NCI-H2196 (cell line): ENCODE measurements around the gene HSPA1L.
"Not testable (repeated sequence)": the region's sequence is repeated elsewhere in the genome, so short reads cannot be mapped to it uniquely, and the experiment has no call there.

Experiments
- DNase-seq: peaks from one replicate; lab custom pipeline; 2025; ENCODE audit not compliant: unreplicated experiment; lab: John Stamatoyannopoulos, UW

Gene HSPA1L

DNA sequence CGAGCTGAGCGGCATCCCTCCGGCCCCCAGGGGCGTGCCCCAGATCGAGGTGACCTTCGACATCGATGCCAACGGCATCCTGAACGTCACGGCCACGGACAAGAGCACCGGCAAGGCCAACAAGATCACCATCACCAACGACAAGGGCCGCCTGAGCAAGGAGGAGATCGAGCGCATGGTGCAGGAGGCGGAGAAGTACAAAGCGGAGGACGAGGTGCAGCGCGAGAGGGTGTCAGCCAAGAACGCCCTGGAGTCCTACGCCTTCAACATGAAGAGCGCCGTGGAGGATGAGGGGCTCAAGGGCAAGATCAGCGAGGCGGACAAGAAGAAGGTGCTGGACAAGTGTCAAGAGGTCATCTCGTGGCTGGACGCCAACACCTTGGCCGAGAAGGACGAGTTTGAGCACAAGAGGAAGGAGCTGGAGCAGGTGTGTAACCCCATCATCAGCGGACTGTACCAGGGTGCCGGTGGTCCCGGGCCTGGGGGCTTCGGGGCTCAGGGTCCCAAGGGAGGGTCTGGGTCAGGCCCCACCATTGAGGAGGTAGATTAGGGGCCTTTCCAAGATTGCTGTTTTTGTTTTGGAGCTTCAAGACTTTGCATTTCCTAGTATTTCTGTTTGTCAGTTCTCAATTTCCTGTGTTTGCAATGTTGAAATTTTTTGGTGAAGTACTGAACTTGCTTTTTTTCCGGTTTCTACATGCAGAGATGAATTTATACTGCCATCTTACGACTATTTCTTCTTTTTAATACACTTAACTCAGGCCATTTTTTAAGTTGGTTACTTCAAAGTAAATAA, 2.2 kb upstream of the HSPA1L start:
- not testable (repeated sequence) for DNase-seq

- DNase-seq, result peak; percentile 93
These were observed 432 bp downstream of the HSPA1L start for GRCh38 chr6:31814677-31815024.

GRCh38 chr6:31813465-31813849, 1.6 kb downstream of the HSPA1L start:
- DNase-seq, result no peak

GRCh38 chr6:31811645-31812044, 3.4 kb downstream of the HSPA1L start:
- DNase-seq, result no peak

DNA sequence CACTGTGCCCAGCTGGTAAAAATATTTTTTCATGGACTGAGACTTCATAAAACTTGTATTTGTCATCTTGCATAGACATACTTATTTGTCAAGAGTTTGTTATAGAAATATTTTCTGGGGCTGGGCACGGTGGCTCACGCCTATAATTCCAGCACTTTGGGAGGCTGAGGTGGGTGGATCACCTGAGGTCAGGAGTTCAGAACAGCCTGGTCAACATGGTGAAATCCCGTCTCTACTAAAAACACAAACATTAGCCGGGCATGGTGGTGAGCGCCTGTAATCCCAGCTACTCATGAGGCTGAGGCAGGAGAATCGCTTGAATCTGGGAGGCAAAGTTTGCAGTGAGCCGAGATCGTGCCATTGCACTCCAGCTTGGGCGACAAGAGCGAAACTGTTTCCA, 6.5 kb downstream of the HSPA1L start:
- DNase-seq, result not testable (repeated sequence)

- DNase-seq, result peak; percentile 95
These were observed 8.4 kb downstream of the HSPA1L start, which contains the start of gene LSM2 for GRCh38 chr6:31806470-31807272. Gene LSM2, minus strand, starts transcription at chr6:31806966. Its CDS starts 209 bp downstream, at chr6:31806757.

- no peak for DNase-seq
These were observed 9.1 kb downstream of the HSPA1L start for GRCh38 chr6:31805939-31806469.

- not testable (repeated sequence) for DNase-seq
These were observed 13.8 kb downstream of the HSPA1L start for GRCh38 chr6:31801031-31801927.

DNA sequence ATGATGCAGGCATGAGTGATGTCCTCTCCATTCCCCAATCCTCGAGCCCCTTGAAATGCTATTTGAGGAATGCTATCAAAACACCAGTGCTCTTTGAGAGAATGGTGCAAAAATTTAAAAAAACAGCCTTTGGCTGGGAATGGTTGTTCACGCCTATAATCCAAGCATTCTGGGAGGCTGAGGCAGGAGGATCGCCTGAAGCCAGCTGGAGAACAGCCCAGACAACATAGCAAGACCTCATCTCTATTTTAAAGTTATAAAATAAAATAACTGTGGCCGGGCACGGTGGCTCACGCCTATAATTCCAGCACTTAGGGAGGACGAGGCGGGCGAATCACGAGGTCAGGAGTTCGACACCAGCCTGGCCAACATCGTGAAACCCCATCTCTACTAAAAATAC, 15.3 kb downstream of the HSPA1L start:
- DNase-seq, result no peak

DNA sequence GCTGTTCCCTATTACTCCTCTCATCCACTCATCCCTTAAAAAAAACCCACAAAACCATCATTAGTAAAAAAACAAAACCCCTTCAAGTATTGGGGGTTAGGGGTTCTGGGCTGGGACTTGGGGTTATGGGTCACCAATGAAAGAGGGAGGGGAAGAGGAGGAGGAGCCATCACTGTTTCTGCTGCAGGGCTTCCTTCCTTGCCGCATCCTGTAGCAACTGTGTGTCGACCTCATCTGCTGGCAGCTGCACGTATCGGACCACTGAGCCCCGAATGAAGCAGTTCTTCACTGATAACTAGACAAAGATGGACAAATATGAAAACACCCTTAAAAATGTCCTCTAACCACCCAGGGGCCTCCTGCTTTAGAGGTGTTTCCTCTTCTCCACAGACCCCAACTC, 17.5 kb downstream of the HSPA1L start:
- no peak for DNase-seq

DNA sequence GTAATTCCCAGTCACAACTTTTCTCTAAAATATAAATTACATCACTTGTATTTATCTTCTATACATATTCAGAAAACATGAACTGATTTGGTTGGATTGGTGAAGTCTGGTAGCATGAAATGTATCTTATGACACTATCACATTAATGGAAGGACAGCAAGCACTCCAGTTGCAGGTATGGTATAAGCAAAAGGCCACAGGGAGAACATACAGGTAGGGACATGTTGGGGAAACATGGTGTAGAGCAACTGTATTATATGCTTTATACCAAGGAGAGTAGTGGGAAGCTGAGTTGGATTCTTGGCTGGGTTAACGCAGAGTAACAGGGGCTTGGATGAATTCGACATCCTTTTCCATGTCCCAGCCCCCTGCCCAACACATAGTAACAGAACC, 18.1 kb downstream of the HSPA1L start:
- DNase-seq, result no peak

GRCh38 chr6:31795616-31796298, 19.3 kb downstream of the HSPA1L start, which contains the start of gene VARS1:
Gene VARS1, minus strand, starts transcription at chr6:31795752. Its CDS starts 535 bp downstream, at chr6:31795217.
- peak; percentile 94 for DNase-seq

GRCh38 chr6:31794866-31795615, 20.0 kb downstream of the HSPA1L start:
- DNase-seq, result no peak

DNA sequence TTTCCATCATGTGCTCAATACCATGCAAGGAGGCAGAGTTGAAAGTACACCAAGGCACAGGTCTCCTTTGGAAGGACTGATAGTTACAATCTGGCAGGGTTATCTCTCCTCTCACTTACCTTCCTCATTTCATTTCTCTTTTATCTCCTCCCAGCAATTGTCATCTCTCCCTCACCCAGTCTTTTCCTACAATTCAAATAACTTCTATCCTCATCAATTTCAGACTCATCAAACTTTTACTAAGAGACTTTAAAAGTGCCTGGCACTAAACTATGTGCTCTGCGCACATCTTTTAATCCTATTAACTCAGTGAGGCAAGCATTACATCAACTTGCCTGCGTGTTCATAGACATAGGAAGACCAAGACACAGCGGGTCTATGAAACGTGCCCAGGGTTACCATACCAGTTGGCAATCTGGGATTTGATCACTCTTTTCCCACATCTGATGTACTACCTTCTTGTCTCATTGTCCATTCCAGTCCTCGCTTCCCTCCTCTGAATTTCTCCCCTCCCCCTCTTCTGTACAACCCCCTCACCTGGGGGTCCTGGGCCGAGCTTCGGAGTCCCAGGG, 20.7 kb downstream of the HSPA1L start:
- no peak for DNase-seq

DNA sequence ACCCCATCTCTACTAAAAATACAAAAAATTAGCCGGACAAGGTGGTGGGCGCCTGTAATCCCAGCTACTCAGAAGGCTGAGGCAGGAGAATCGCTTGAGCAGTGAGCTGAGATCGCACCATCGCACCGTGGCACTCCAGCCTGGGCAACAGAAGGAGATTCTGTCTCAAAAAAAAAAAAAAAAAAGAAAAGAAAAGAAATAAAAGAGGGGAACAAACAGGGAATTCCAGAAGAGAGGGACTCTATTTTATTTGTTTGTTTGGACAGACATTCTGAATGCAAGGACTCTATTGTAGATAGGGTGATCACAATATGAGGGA, 21.2 kb downstream of the HSPA1L start:
- not testable (repeated sequence) for DNase-seq

DNA sequence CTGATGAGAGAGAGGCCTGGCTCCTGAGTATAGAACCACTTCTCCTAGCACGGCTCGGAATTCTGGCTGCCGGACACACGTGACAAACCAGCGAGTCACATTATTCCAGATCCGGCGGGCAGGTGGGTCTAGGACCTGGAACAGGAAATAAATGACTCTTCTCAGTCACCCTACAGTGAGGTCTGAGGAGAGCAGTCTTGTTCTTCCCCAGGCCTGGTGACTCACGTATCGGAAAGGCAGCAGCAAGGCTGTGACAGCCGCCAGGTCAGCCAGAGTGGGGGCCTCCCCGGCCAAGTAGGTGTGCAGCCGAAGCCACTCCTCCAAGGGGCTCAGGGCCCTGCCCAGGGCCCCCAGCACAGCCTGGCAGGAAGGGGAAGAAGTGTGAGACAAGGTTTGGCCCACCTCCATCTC, 22.3 kb downstream of the HSPA1L start:
- no peak for DNase-seq

DNA sequence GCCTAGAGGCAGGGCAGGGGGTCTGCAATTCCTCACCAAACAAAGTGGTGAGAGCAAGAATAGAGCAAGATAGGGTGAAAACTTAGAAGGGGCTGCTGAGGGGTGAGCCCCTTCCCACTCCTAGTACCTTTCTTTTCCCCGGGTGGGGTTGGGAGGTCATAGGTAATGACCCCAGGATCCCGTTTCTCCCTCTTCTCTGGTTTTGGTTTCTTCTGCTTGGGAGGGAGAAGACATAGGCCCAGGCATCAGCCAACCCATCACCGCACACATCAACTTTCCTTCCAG, 23.1 kb downstream of the HSPA1L start:
- DNase-seq, result no peak

DNA sequence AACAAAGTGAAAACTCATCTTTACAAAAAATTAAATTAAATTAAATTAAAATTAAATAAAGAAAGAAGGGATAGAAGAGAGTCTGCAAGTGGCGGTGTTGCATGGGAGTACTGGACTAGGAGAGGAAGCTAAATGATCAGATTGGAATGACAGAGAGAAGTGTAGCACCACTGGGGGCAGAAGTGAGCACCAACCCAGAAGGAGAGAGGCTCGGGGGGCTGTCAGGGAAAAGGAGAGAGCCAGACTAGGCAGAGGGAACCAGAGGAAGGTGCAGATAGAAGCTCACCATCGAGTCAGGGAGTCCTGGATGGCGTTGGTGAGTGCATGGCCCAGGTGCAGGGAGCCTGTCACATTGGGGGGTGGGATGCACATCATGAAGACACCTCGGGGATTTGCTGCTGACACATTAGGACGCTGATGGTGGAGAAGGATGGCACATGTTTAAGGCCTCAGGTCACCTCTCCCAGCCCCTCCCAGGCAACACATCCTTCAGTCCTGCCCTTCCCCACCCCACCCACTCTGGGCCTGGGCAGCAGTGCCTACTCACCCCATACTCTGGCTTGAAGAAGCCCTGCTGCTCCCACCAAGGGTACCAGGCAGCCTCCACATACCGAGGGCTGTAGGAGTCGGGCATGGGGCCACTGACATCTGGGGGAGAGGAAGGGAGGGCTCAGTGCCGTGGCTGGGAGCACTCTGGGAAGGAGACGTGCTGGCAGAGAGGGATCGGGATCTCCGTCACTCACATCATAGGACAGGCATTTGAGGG, 23.6 kb downstream of the HSPA1L start:
- peak; percentile 37 for DNase-seq

- DNase-seq, result no peak
These were observed 29.6 kb downstream of the HSPA1L start for GRCh38 chr6:31785475-31785874.
